NCI-H1105 treated with DMSO at 0.1 percent for 48 hours (cell line): Measurements from ENCODE around the gene GNAQ.
"Not testable (repeated sequence)": the region's sequence is repeated elsewhere in the genome, so short reads cannot be mapped to it uniquely, and the experiment has no call there.

ENCODE experiments used
- DNase-seq: peaks from one replicate; lab custom pipeline; 2025; lab: John Stamatoyannopoulos, UW

Gene GNAQ

GRCh38 chr9:78031444-78031892 is at the start of gene GNAQ:
Gene GNAQ (minus strand): TSS chr9:78031811. CDS start chr9:78031235, 576 bp downstream.
- DNase-seq = no peak

- DNase-seq = no peak
Measured at GRCh38 chr9:78074385-78075291, 43.0 kb upstream of the GNAQ start.

- no peak for DNase-seq
Measured at GRCh38 chr9:78073722-78074121, 42.1 kb upstream of the GNAQ start.

- no peak for DNase-seq
Measured at GRCh38 chr9:78072586-78073199, 41.1 kb upstream of the GNAQ start.

- no peak for DNase-seq
Measured at GRCh38 chr9:78070521-78070920, 38.9 kb upstream of the GNAQ start.

- DNase-seq = no peak
Measured at GRCh38 chr9:78064075-78064474, 32.5 kb upstream of the GNAQ start.

GRCh38 chr9:78062710-78063109 is 31.1 kb upstream of the GNAQ start:
- no peak for DNase-seq

- not testable (repeated sequence) for DNase-seq
Measured at GRCh38 chr9:78054218-78054617, 22.6 kb upstream of the GNAQ start.

GRCh38 chr9:78053627-78054026 is 22.0 kb upstream of the GNAQ start:
- no peak for DNase-seq

GRCh38 chr9:78050421-78050820 is 18.8 kb upstream of the GNAQ start:
- no peak for DNase-seq

- no peak for DNase-seq
Measured at GRCh38 chr9:78049484-78049883, 17.9 kb upstream of the GNAQ start.

- DNase-seq = no peak
Measured at GRCh38 chr9:78047106-78047505, 15.5 kb upstream of the GNAQ start.

- no peak for DNase-seq
Measured at GRCh38 chr9:78046112-78046511, 14.5 kb upstream of the GNAQ start.

- no peak for DNase-seq
Measured at GRCh38 chr9:78044886-78045285, 13.3 kb upstream of the GNAQ start.

GRCh38 chr9:78044189-78044588 is 12.6 kb upstream of the GNAQ start:
- DNase-seq = no peak

GRCh38 chr9:78041971-78042370 is 10.4 kb upstream of the GNAQ start:
- DNase-seq = no peak

GRCh38 chr9:78040726-78041125 is 9.1 kb upstream of the GNAQ start:
- no peak for DNase-seq

GRCh38 chr9:78038620-78039300 is 7.1 kb upstream of the GNAQ start:
- DNase-seq = no peak

- DNase-seq = peak; percentile 78
Measured at GRCh38 chr9:78035383-78035993, 3.9 kb upstream of the GNAQ start.

- no peak for DNase-seq
Measured at GRCh38 chr9:78033870-78034269, 2.3 kb upstream of the GNAQ start.

- no peak for DNase-seq
Measured at GRCh38 chr9:78032730-78033457, 1.3 kb upstream of the GNAQ start.
